SKM-1 treated with dmso at 0.1 percent for 144 hours (cell line): ENCODE results near the gene SEMA5A.

Experiments used
- DNase-seq: peaks from one replicate; lab custom pipeline; 2025; ENCODE audit not compliant: unreplicated experiment; lab: John Stamatoyannopoulos, UW

SEMA5A gene

DNA sequence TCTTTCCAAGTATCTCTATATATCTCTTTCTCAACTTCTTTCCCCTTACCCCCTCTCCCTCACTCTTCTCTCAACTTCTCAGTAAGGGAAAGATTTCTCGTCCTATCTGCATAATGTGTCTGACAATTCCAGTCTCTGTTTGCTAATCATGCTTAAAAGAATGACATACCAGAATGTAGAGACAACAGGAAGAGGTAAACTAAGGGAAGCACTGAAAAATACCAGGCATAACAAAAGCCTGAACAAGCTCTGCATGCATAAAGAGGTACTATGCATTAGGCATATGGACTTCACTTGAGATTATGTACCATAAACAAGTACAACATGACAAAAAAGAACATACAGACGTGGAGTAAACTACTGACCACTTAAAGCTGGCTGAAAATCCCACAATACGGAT, 62.6 kb downstream of the SEMA5A start:
- DNase-seq, result no peak

- DNase-seq, result no peak
Observed at GRCh38 chr5:9482381-9482780, 63.5 kb downstream of the SEMA5A start.

DNA sequence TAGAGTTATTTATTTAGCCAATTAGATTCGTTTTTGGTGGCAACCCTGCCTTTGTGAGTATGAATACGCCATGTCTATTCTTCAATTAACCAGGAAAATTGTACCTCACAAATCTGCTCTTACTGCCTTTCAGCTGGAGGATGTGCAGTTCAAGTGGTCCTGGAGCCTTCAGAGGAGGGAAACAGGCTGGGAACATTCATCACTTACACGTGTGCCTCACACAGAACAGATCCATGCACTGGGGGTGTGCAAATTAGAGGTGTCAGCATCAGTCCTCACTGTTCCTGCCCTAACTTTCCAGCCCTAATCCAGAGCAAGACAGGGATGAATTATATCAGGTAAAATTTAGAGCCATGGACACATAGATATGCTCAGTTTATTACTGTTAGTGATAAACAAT, 65.4 kb downstream of the SEMA5A start:
- DNase-seq, result no peak

- DNase-seq, result no peak
Observed at GRCh38 chr5:9479990-9480389, 65.9 kb downstream of the SEMA5A start.

- DNase-seq, result no peak
Observed at GRCh38 chr5:9479361-9479760, 66.5 kb downstream of the SEMA5A start.

DNA sequence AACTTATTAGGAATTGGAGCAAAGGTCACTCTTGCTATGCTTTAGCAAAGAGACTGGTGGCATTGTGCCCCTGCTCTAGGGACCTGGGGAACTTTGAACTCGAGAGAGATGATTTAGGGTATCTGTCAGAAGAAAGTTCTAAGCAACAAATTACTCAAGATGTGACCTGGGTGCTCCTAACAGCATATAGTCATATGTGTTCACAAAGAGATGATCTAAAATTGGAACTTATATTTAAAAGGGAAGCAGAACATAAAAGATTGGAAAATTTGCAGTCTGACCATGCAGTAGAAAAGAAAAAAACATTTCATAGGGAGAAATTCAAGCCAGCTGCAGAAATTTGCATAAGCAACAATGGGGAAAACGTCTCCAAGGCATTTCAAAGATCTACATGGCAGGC, 68.3 kb downstream of the SEMA5A start:
- no peak for DNase-seq

DNA sequence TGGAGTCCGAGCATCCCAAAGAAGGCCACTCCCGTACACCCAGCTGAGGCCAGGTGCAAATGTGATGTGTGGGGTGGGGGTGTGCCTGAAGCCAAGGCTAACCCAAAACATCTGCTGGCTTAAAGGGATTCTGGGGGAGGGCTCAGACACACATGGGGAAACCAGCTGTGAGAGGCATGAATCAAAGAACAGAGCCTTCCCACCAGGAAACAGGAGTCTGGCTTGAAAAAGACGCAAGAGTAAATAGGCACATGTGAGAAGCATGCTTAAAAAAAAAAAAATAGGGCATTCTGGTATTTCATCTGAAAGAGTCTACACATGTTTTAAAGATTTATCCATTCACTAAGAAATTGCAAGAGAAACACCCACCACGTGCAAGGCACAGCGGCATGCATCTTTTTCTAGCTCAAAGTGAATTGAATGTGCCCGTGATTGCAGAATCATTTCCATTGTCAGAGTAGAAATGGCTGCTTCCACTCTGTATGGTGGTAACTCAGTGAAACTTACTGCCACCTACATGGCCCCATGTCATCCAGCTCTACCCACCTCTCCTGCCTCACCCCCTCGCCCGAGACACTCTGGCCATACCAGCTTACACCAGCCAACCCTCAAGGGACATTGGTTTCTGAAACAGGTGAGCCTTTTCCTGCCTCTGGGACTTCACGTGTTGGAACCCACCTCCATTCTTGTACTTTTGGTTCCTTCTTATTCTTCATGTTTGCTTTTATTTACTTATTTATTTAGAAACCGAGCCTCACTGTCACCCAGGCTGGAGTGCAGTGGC, 71.5 kb downstream of the SEMA5A start:
- no peak for DNase-seq

GRCh38 chr5:9473624-9474023, 72.3 kb downstream of the SEMA5A start:
- no peak for DNase-seq

GRCh38 chr5:9470410-9470809, 75.5 kb downstream of the SEMA5A start:
- no peak for DNase-seq

- DNase-seq, result no peak
Observed at GRCh38 chr5:9468060-9468388, 77.9 kb downstream of the SEMA5A start.

GRCh38 chr5:9467199-9468059, 78.4 kb downstream of the SEMA5A start:
- no peak for DNase-seq

DNA sequence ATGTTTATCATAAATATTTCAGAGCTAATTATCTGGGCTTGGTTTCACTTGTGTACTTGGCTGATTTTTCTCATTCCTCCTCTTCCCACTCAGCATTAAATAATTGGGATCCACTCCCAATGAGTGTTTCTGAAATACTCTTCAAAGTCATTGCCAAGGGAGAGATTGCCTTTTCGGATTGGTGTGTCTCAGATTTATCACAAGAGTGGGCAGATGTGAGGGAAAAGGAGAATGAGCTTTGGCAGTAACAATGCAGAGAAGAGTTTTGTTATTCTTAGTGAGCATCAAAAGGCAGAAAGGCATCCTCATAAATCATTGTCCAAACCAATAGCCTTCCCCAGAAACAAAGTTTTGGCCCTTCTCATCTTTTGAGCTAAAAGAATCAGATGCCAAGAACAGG, 79.2 kb downstream of the SEMA5A start:
- no peak for DNase-seq

GRCh38 chr5:9464478-9464877, 81.4 kb downstream of the SEMA5A start:
- no peak for DNase-seq

- no peak for DNase-seq
Observed at GRCh38 chr5:9462109-9462508, 83.8 kb downstream of the SEMA5A start.

GRCh38 chr5:9460885-9461645, 84.8 kb downstream of the SEMA5A start:
- DNase-seq, result no peak

GRCh38 chr5:9456435-9457042, 89.3 kb downstream of the SEMA5A start:
- no peak for DNase-seq

DNA sequence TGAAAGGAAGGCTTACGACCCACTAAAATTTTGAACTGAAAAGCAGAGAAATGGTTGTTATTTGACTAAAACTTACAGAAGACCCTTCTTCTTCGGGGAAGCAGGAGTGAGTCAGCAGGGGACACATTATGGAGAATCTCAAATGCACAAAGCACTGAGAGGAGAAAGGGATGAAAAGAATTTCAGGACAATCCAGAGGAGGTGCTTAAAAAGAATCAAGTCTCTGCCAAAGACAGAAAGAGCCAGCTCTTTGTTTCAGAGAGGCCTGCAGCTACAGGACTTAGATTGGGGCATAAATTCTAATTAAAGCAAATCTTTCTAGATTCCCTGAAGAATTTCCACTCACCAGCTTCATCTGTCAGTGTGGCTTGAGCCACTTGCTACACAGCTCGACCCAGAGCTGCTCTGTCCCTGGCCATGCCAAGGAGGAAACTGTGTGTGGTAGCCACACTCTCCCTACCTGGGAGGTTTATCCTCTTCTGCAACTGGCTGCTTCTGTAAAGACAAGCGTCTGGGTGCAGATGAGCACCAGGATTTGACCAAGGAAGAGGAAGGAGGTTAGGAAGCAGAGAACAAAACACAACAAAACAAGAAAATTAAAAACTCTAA, 89.9 kb downstream of the SEMA5A start:
- no peak for DNase-seq

- DNase-seq, result no peak
Observed at GRCh38 chr5:9454491-9454890, 91.4 kb downstream of the SEMA5A start.

GRCh38 chr5:9454012-9454481, 91.8 kb downstream of the SEMA5A start:
- DNase-seq, result no peak

DNA sequence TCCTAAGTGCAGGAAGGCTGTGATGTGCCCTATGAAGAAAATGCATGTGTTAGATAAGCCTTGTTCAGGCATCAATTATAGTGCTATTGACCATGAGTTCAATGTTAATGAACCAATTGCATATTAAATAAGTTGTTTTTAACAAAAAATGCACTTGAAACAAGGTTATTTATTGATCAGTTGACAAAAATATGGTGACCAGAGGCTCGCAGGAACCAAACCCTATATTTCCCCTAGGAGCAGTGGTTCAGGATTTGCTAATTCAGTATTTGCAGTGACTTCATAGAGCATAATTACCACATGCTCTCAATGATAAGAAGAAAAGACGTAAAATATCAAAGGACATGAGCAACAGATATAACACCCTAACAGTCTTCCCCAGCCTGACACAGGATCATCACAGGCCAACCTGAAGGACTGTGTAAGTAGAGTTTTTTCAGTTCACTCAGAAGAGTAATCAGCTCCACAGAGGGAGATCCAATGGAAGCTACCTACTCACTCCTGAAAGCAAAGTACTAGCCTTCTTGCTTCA, 92.3 kb downstream of the SEMA5A start:
- DNase-seq, result no peak
